Measurements from ENCODE around the gene VCPKMT.
"Not testable (repeated sequence)": the region's sequence is repeated elsewhere in the genome, so short reads cannot be mapped to it uniquely, and the experiment has no call there.

The VCPKMT gene

DNA sequence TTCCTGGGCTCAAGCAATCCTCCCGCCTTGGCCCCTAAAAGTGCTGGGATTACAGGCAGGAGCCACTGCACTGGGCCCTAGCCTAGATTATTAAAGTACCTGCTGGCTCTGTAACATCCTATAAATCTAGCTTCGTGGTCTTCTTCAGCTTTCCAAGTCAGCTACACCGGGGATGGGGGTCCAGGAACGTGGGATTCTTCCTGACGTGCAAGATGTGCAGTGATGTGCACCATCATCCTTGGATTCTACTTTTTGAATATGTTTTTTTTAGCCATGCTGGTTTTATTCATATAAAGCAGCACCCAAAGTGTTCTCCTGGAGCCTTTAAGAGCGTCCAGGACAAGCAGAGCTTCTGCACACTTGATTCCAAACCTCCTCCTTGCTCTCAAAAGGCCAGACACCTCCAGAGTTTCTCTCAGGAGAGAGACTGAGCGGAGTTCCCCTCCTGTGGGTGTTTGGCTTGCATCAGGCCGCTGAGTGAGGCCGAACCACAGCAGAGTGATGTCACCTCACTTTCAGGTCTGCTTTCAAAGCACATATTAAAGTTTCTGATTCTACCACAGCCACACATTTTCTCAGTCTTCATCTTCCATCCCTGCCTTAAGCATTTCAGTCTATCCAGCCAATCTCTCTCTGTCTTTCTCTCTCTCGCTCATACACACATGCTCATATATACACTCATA is 33.4 kb downstream of the VCPKMT start:
- H3K4me3 ChIP-seq (ENCODE audit: low read length), result no peak overlapping the region
- no peak overlapping the region for H3K9ac ChIP-seq (ENCODE audit: low read depth, low read length)
- no peaks in the 10 kb centered on the region for H3K9me3 ChIP-seq (ENCODE audit: insufficient read depth, low read depth, low read length)
- 94% methylated on average over 10 of the region's 10 CpGs for WGBS
- H3K36me3 ChIP-seq (ENCODE audit: insufficient read depth, low read length), result no peaks in the 10 kb centered on the region
- no peaks in the 10 kb centered on the region for H3K27me3 ChIP-seq (ENCODE audit: insufficient read depth, low read length)
- no peaks in the 10 kb centered on the region for H3K4me1 ChIP-seq (ENCODE audit: insufficient read depth, low read length)
- H3K27ac ChIP-seq (ENCODE audit: low read depth, low read length), result no peak overlapping the region

DNA sequence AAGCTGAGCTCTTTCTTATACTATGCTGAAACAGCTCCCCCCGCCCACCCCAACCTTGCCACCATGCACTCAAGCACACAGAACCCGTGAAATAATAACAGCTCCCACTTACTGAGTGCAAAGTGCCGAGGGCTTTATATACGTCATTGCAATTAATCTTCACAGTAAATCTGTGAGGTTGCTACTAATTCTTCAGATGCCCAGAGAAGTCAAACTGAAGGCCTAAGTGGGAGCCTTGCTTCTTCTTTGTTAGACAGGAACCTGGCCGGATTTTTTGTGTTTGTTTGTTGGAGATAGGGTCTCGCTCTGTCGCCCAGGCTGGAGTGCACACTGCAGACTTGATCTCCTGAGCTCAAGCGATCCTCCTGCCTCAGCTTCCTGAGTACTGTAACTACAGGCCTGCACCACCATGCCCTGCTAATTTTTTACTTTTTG is 34.0 kb downstream of the VCPKMT start:
- Histone ChIP-seq H3K4me3 (ENCODE audit: low read length) (no peak overlapping the region), H3K9me3 (ENCODE audit: insufficient read depth, low read depth, low read length) (no peaks in the 10 kb centered on the region), H3K27ac (ENCODE audit: low read depth, low read length) (no peak overlapping the region), H3K9ac (ENCODE audit: low read depth, low read length) (no peak overlapping the region), H3K36me3 (ENCODE audit: insufficient read depth, low read length) (no peaks in the 10 kb centered on the region), H3K4me1 (ENCODE audit: insufficient read depth, low read length) (no peaks in the 10 kb centered on the region), H3K27me3 (ENCODE audit: insufficient read depth, low read length) (no peaks in the 10 kb centered on the region)
- WGBS, result 86% methylated on average over 8 of the region's 8 CpGs

DNA sequence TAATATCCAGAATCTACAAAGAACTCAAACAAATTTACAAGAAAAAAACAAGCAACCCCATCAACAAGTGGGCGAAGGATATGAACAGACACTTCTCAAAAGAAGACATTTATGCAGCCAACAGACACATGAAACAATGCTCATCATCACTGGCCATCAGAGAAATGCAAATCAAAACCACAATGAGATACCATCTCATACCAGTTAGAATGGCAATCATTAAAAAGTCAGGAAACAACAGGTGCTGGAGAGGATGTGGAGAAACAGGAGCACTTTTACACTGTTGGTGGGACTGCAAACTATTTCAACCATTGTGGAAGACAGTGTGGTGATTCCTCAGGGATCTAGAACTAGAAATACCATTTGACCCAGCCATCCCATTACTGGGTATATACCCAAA is 37.3 kb downstream of the VCPKMT start:
- H3K9ac ChIP-seq (ENCODE audit: low read depth, low read length); H3K4me3 ChIP-seq (ENCODE audit: low read length); H3K4me1 ChIP-seq (ENCODE audit: insufficient read depth, low read length); H3K36me3 ChIP-seq (ENCODE audit: insufficient read depth, low read length); H3K9me3 ChIP-seq (ENCODE audit: insufficient read depth, low read depth, low read length); H3K27me3 ChIP-seq (ENCODE audit: insufficient read depth, low read length); H3K27ac ChIP-seq (ENCODE audit: low read depth, low read length): not testable (repeated sequence)
- WGBS, result no CpG with 5 or more reads among the region's 1 CpG

DNA sequence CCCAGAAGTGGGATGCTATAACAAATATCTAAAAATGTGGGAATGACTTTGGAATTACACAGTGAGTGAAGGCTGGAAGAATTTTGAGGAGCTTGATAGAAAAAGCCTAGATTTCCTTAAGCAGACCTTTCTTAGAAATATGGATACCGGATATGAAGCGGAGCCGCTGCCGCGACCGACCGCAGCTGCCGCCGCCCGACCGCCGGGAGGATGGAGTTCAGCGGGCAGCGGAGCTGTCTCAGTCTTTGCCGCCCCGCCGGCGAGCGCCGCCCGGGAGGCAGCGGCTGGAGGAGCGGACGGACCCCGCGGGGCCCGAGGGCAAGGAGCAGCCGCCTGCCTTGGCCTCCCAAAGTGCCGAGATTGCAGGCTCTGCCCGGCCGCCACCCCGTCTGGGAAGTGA is 42.7 kb downstream of the VCPKMT start:
- not testable (repeated sequence) for H3K9me3 ChIP-seq (ENCODE audit: insufficient read depth, low read depth, low read length); H3K27me3 ChIP-seq (ENCODE audit: insufficient read depth, low read length); H3K4me3 ChIP-seq (ENCODE audit: low read length); H3K4me1 ChIP-seq (ENCODE audit: insufficient read depth, low read length); H3K27ac ChIP-seq (ENCODE audit: low read depth, low read length); H3K36me3 ChIP-seq (ENCODE audit: insufficient read depth, low read length); H3K9ac ChIP-seq (ENCODE audit: low read depth, low read length)
- WGBS, result 99% methylated on average over 32 of the region's 32 CpGs

DNA sequence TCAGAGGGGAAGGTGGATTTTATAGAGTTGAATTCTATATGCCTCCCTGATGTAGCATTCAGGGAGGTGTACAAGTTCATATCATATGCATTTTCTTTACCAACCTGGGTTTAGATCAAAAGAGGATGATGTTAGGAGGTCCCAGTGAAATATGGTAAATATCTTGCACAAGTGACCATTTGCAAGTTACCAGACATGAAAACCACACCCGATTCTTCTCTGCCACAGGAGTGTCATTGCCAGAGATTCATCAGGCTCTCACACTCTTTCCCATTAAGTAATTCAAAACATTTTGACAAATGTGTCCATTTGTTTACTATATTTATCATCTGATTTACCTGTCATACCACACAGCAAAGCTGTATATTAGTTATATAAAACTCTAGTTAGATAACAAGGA is 44.0 kb downstream of the VCPKMT start:
- WGBS, result 81% methylated on average over 1 of the region's 1 CpG

DNA sequence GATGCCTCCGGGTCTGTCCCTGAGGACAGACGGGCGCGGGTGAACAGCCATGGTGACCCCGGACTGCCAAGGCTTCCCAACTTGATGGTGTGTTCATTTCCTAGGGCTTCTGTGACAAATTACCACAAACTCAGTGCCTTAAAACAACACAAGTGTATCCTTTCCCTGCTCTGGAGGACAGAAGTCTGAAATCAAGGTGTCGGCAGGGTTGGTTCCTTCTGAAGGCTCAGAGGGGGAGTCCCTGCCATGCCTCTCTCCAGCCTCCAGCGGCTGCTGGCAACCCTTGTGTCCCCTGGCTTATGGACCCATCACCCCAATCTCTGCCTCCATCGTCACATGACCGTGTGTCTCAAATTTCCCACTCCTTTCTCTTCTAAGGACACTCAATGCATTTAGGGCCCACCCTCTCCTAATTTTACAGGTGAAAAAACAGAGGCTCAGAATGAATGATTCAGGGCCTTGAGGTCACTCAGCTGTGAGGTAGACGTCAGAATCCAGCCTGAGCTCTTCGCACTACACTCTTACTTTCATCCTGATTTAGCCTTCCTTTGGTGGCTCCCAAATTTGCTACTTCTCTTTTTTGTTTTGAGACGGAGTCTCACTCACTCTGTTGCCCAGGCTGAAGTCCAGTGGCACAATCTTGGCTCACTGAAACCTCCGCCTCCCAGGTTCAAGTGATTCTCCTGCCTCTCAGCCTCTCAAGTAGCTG is 45.4 kb downstream of the VCPKMT start:
- Histone ChIP-seq H3K36me3 (ENCODE audit: insufficient read depth, low read length) (no peaks in the 10 kb centered on the region), H3K4me1 (ENCODE audit: insufficient read depth, low read length) (no peaks in the 10 kb centered on the region), H3K4me3 (ENCODE audit: low read length) (no peak overlapping the region), H3K9me3 (ENCODE audit: insufficient read depth, low read depth, low read length) (no peaks in the 10 kb centered on the region), H3K27me3 (ENCODE audit: insufficient read depth, low read length) (no peaks in the 10 kb centered on the region), H3K9ac (ENCODE audit: low read depth, low read length) (no peak overlapping the region), H3K27ac (ENCODE audit: low read depth, low read length) (no peak overlapping the region)
- 88% methylated on average over 13 of the region's 13 CpGs for WGBS

More for the DNA sequence above, 44.0 kb downstream of the VCPKMT start:
- no peaks in the 10 kb centered on the region for H3K27me3 ChIP-seq (ENCODE audit: insufficient read depth, low read length)
- no peak overlapping the region for H3K9ac ChIP-seq (ENCODE audit: low read depth, low read length)
- H3K27ac ChIP-seq (ENCODE audit: low read depth, low read length), result no peak overlapping the region
- no peaks in the 10 kb centered on the region for H3K36me3 ChIP-seq (ENCODE audit: insufficient read depth, low read length)
- no peaks in the 10 kb centered on the region for H3K4me1 ChIP-seq (ENCODE audit: insufficient read depth, low read length)
- H3K4me3 ChIP-seq (ENCODE audit: low read length), result no peak overlapping the region
- no peaks in the 10 kb centered on the region for H3K9me3 ChIP-seq (ENCODE audit: insufficient read depth, low read depth, low read length)

DNA sequence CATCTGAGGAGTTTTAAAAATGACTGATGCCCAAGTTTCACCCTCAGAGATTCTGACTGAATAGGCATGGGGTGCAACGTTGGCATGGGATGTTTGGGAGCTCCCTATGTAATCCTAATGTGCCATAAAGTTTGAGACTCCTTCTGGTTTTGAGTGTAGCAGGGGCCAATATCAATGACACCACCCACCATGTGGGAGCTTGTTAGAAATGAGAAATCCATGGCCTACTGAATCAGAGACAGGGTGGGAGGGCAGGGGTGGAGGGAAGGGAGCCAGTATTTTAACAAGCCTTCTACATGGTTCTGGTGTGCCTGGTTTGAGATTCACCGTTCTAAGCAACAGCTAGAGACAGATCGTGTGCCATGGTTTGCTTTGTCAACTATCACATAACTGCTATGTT is 46.1 kb downstream of the VCPKMT start:
- H3K27me3 ChIP-seq (ENCODE audit: insufficient read depth, low read length), result no peaks in the 10 kb centered on the region
- H3K9ac ChIP-seq (ENCODE audit: low read depth, low read length), result no peak overlapping the region
- WGBS, result 89% methylated on average over 3 of the region's 3 CpGs
- no peaks in the 10 kb centered on the region for H3K36me3 ChIP-seq (ENCODE audit: insufficient read depth, low read length)
- H3K4me1 ChIP-seq (ENCODE audit: insufficient read depth, low read length), result no peaks in the 10 kb centered on the region
- no peak overlapping the region for H3K27ac ChIP-seq (ENCODE audit: low read depth, low read length)
- no peaks in the 10 kb centered on the region for H3K9me3 ChIP-seq (ENCODE audit: insufficient read depth, low read depth, low read length)
- no peak overlapping the region for H3K4me3 ChIP-seq (ENCODE audit: low read length)

DNA sequence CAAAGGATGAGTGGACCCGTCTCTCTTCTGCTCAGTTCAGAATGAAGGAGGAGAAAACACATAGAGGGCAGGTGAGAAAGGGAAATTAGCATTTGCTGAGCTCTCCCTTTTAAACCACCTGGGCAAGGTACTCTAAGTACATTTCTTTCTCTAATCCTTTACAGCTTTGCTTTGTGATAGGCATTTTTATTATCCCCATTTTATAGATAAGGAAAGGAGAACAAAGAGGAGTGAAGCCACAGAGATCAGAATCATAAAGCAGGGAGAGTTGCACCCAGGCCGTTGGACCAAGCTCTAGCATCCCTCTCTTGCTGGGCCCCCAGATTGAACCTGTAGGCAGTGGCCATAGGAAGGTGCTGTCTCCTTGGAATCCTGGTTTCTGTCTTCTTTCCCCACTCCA is 47.0 kb downstream of the VCPKMT start:
- Histone ChIP-seq H3K4me3 (ENCODE audit: low read length) (no peak overlapping the region), H3K9ac (ENCODE audit: low read depth, low read length) (no peak overlapping the region), H3K27ac (ENCODE audit: low read depth, low read length) (no peak overlapping the region), H3K9me3 (ENCODE audit: insufficient read depth, low read depth, low read length) (no peaks in the 10 kb centered on the region), H3K36me3 (ENCODE audit: insufficient read depth, low read length) (no peaks in the 10 kb centered on the region), H3K4me1 (ENCODE audit: insufficient read depth, low read length) (no peaks in the 10 kb centered on the region), H3K27me3 (ENCODE audit: insufficient read depth, low read length) (no peaks in the 10 kb centered on the region)
- WGBS, result 57% methylated on average over 2 of the region's 2 CpGs

DNA sequence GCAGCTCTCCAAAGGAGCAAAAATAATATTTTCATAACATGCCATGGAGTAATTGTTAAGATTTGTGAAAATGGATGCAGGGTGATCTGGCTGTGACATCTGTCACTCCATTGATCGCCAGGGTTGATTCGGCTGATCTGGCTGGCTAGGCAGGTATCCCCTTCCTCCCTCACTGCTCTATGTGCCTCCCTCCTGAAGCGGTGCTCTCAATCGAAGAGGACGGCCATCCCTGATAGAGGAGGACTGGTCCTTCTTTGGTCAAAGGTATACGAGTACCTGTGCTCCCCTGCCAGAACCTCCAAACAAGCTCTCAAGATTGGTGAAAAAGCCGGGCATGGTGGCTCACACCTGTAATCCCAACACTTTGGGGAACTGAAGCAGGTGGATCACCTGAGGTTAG is 47.9 kb downstream of the VCPKMT start:
- WGBS, result 96% methylated on average over 7 of the region's 7 CpGs
- Histone ChIP-seq H3K27ac (ENCODE audit: low read depth, low read length) (no peak overlapping the region), H3K9me3 (ENCODE audit: insufficient read depth, low read depth, low read length) (no peaks in the 10 kb centered on the region), H3K27me3 (ENCODE audit: insufficient read depth, low read length) (no peaks in the 10 kb centered on the region), H3K4me3 (ENCODE audit: low read length) (no peak overlapping the region), H3K36me3 (ENCODE audit: insufficient read depth, low read length) (no peaks in the 10 kb centered on the region), H3K4me1 (ENCODE audit: insufficient read depth, low read length) (no peaks in the 10 kb centered on the region), H3K9ac (ENCODE audit: low read depth, low read length) (no peak overlapping the region)

DNA sequence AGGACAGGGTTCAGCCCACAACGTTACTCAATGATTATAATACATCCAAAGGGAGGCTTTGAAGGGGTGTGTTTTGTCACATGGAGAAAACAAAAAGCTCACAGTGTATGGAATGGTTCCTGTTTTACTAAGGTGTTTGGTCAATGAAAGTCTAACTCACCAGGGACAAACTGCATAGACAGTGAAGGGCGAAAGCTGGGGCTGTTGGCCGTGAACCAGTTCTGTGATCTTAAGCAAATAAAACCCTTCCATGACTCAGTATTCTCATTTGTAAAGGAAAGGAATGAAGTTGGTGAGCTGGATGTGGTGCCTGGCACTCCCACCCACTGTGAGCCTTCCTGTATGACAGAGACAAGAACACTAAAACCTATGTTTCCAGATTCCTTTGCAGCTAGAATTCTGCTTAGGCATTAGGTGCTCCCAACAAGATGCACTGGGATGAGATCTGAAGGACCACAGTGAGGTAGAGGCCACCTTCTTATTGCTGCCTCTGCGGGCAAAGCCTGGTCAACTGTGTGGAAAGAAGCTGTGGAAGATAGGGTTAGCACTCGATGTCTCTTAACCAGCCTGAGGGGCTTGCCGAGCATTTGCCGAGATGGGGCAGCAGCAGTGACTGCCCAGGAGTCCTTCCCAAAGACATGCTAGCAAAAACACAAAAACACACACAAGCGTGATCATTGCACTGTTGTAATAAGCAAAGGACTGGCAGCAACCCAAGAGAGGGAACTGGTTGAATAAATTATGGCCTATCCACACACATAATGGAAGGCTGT is 48.5 kb downstream of the VCPKMT start:
- 96% methylated on average over 6 of the region's 8 CpGs for WGBS
- H3K9me3 ChIP-seq (ENCODE audit: insufficient read depth, low read depth, low read length), result no peaks in the 10 kb centered on the region
- H3K27ac ChIP-seq (ENCODE audit: low read depth, low read length), result no peak overlapping the region
- H3K9ac ChIP-seq (ENCODE audit: low read depth, low read length), result no peak overlapping the region
- peaks cover 5% of the 10 kb centered on the region; the same call in 1 of the 2 replicates for H3K4me1 ChIP-seq (ENCODE audit: insufficient read depth, low read length)
- H3K36me3 ChIP-seq (ENCODE audit: insufficient read depth, low read length), result no peaks in the 10 kb centered on the region
- H3K27me3 ChIP-seq (ENCODE audit: insufficient read depth, low read length), result no peaks in the 10 kb centered on the region
- no peak overlapping the region for H3K4me3 ChIP-seq (ENCODE audit: low read length)

DNA sequence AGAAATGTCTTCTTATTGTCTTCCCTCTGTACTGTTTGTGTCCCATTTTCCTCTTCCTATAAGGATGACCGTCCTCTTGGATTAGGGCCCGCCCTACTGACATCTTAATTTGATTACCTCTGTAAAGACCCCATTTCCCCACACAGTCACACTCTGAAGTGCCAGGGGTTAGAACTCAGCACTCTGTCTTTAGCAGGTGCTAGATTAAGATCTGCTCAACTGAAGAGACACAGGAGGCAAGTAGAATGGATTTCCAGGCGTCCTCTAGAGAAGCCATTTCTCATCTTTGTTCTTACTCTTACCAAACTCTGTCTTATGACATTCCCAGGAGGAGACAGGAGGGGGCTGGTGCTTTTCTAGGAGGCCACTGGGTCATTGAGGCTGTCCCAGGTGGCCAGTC is 50.8 kb downstream of the VCPKMT start:
- H3K4me3 ChIP-seq (ENCODE audit: low read length), result no peak overlapping the region
- H3K36me3 ChIP-seq (ENCODE audit: insufficient read depth, low read length), result no peaks in the 10 kb centered on the region
- 87% methylated on average over 3 of the region's 3 CpGs for WGBS
- H3K9ac ChIP-seq (ENCODE audit: low read depth, low read length), result no peak overlapping the region
- no peaks in the 10 kb centered on the region for H3K27me3 ChIP-seq (ENCODE audit: insufficient read depth, low read length)
- H3K4me1 ChIP-seq (ENCODE audit: insufficient read depth, low read length), result peaks cover 27% of the 10 kb centered on the region
- no peaks in the 10 kb centered on the region for H3K9me3 ChIP-seq (ENCODE audit: insufficient read depth, low read depth, low read length)
- H3K27ac ChIP-seq (ENCODE audit: low read depth, low read length), result no peak overlapping the region

Data from HUES64 (cell line).